ENCODE measurements around the gene GPR21.

Gene GPR21

GRCh38 chr9:123067136-123067535 lies 33.7 kb downstream of the GPR21 start:
- no peak for FAIRE-seq

- no peak for FAIRE-seq
Measured at GRCh38 chr9:123069010-123069481, 35.6 kb downstream of the GPR21 start.

GRCh38 chr9:123070198-123070597 lies 36.7 kb downstream of the GPR21 start:
- FAIRE-seq: no peak

GRCh38 chr9:123072407-123072995 lies 39.0 kb downstream of the GPR21 start:
- FAIRE-seq: no peak

- FAIRE-seq: no peak
Measured at GRCh38 chr9:123073441-123073840, 40.0 kb downstream of the GPR21 start.

- no peak for FAIRE-seq
Measured at GRCh38 chr9:123073991-123074422, 40.5 kb downstream of the GPR21 start.

- no peak for FAIRE-seq
Measured at GRCh38 chr9:123074628-123075027, 41.2 kb downstream of the GPR21 start.

- FAIRE-seq: no peak
Measured at GRCh38 chr9:123080444-123080843, 47.0 kb downstream of the GPR21 start.

- no peak for FAIRE-seq
Measured at GRCh38 chr9:123081824-123082223, 48.4 kb downstream of the GPR21 start.

- FAIRE-seq: no peak
Measured at GRCh38 chr9:123083680-123084079, 50.2 kb downstream of the GPR21 start.

GRCh38 chr9:123084256-123084655 lies 50.8 kb downstream of the GPR21 start:
- FAIRE-seq: no peak

Data from endometrium (tissue), 2 donors.